Astrocyte of the cerebellum (primary cell): ENCODE results near the gene SMARCA4.
"Not testable (repeated sequence)": the region's sequence is repeated elsewhere in the genome, so short reads cannot be mapped to it uniquely, and the experiment has no call there.

Source experiments
- DNase-seq: peaks from one replicate; pipeline ENCODE4 v3.0.0-alpha.2; 2011; ENCODE audit warnings: low read depth
- H3K4me3 ChIP-seq: 2 replicates; pipeline ENCODE4 v1.5.1; 2011; ENCODE audit warnings: mild to moderate bottlenecking, low read depth, low read length, moderate library complexity
- in situ Hi-C: cut with HindIII; loops from 2 replicates; pipeline ENCODE4 v1.10.0; 2017; ENCODE audit warnings: low sequenced_read_pairs
- TF ChIP-seq, protein P1 (sequence below): IDR thresholded peaks from 2 replicates; pipeline ENCODE4 v1.5.1; 2012; ENCODE audit warnings: low read length, low read depth, moderate library complexity, mild to moderate bottlenecking; ENCODE audit errors: missing control alignments

SMARCA4 gene

GRCh38 chr19:11064831-11065303 is 104.0 kb downstream of the SMARCA4 start:
- TF ChIP-seq, protein P1, sequence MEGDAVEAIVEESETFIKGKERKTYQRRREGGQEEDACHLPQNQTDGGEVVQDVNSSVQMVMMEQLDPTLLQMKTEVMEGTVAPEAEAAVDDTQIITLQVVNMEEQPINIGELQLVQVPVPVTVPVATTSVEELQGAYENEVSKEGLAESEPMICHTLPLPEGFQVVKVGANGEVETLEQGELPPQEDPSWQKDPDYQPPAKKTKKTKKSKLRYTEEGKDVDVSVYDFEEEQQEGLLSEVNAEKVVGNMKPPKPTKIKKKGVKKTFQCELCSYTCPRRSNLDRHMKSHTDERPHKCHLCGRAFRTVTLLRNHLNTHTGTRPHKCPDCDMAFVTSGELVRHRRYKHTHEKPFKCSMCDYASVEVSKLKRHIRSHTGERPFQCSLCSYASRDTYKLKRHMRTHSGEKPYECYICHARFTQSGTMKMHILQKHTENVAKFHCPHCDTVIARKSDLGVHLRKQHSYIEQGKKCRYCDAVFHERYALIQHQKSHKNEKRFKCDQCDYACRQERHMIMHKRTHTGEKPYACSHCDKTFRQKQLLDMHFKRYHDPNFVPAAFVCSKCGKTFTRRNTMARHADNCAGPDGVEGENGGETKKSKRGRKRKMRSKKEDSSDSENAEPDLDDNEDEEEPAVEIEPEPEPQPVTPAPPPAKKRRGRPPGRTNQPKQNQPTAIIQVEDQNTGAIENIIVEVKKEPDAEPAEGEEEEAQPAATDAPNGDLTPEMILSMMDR = no peak
- no peak overlapping the region for H3K4me3 ChIP-seq
- DNase-seq = no peak
- in situ Hi-C loops = loop anchor here (5.0 kb wide), 2 partner anchors 78 to 103 kb away; partner anchors contain the start of gene SMARCA4

DNA sequence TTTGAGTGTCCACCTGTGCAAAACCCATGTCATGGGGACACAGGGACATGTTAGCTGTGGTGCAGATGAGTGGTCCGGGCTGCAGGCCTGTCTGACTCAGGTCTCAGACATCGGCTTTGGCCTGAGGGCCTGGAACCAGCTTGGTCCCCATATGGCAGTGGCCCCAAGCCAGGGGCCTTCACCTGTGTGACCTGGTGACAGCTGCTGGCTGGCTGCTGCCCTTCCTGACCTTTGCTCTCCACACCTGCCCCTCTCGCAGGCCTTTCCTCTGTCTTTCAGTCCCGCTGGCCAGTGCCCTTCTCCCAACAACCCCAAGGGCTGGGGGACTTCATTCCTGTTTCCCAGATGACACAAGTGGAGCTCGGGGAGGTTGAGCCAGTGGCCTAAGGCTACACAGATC is 105.5 kb downstream of the SMARCA4 start:
- H3K4me3 ChIP-seq = no peak overlapping the region
- in situ Hi-C loops = no loop called here
- DNase-seq = no peak
- TF ChIP-seq, protein P1 = no peak

- no peak for DNase-seq
- in situ Hi-C loops = no loop called here
- TF ChIP-seq, protein P1 = no peak
- H3K4me3 ChIP-seq = no peak overlapping the region
Measured at GRCh38 chr19:11067356-11068113, 106.7 kb downstream of the SMARCA4 start.

GRCh38 chr19:11069561-11069960 is 108.7 kb downstream of the SMARCA4 start:
- in situ Hi-C loops = no loop called here
- TF ChIP-seq, protein P1 = no peak
- H3K4me3 ChIP-seq = no peak overlapping the region
- no peak for DNase-seq

GRCh38 chr19:11070123-11070522 is 109.3 kb downstream of the SMARCA4 start:
- TF ChIP-seq, protein P1 = no peak
- in situ Hi-C loops = no loop called here
- DNase-seq = no peak
- no peak overlapping the region for H3K4me3 ChIP-seq

DNA sequence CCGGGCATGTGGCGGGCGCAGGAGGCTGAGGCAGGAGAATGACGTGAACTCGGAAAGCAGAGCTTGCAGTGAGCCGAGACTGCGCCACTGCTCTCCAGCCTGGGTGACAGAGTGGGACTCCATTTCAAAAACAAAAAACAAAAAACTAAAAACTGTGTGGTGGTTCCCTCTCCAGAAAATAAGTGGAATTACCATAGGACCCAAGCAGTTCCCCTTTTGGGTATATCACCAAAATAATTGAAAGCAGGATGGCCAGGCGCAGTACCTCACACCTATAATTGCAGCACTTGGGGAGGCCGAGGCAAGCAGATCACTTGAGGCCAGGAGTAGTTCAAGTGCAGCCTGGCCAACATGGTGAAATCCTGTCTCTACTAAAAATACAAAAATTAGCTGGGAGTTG is 112.7 kb downstream of the SMARCA4 start:
- TF ChIP-seq, protein P1 = no peak
- in situ Hi-C loops = no loop called here
- no peak for DNase-seq
- H3K4me3 ChIP-seq = no peak overlapping the region

- H3K4me3 ChIP-seq, in situ Hi-C loops, DNase-seq: not testable (repeated sequence)
Measured at GRCh38 chr19:11076792-11077191, 116.0 kb downstream of the SMARCA4 start.
